Adipocyte (in vitro differentiated cells): Measurements from ENCODE around the gene PRPF6.

Experiments
- DNase-seq: peaks from one replicate; pipeline ENCODE4 v3.0.0-alpha.2; 2015; ENCODE audit warnings: low read depth
- H3K27me3 ChIP-seq: replicated peaks from 2 replicates; pipeline ENCODE4 v1.7.0; 2013; ENCODE audit warnings: mild to moderate bottlenecking, low read length, moderate library complexity; ENCODE audit not compliant: control insufficient read depth, insufficient read depth
- H3K36me3 ChIP-seq: 2 replicates; pipeline ENCODE4 v1.7.0; 2013; ENCODE audit warnings: low read length, mild to moderate bottlenecking, moderate library complexity; ENCODE audit not compliant: control insufficient read depth, insufficient read depth, severe bottlenecking
- H3K4me1 ChIP-seq: 2 replicates; pipeline ENCODE4 v1.7.0; 2013; ENCODE audit warnings: mild to moderate bottlenecking, low read length, moderate library complexity; ENCODE audit not compliant: control insufficient read depth, insufficient read depth
- H3K4me3 ChIP-seq: 2 replicates; pipeline ENCODE4 v1.7.0; 2013; ENCODE audit warnings: mild to moderate bottlenecking, low read length, moderate library complexity
- H3K9ac ChIP-seq: 2 replicates; pipeline ENCODE4 v1.7.0; 2013; ENCODE audit warnings: mild to moderate bottlenecking, low read length, moderate library complexity
- H3K9me3 ChIP-seq: 2 replicates; pipeline ENCODE4 v1.7.0; 2013; ENCODE audit warnings: mild to moderate bottlenecking, low read length, moderate library complexity; ENCODE audit not compliant: control insufficient read depth

Gene PRPF6

GRCh38 chr20:63950701-63951397 is 30.1 kb upstream of the PRPF6 start:
- Histone ChIP-seq H3K9ac (peak overlapping the region; percentile 40), H3K4me3 (no peak overlapping the region), H3K27me3 (no peaks in the 10 kb centered on the region), H3K36me3 (peaks cover 4% of the 10 kb centered on the region), H3K4me1 (peaks cover 51% of the 10 kb centered on the region), H3K9me3 (no peaks in the 10 kb centered on the region)
- no peak for DNase-seq

DNA sequence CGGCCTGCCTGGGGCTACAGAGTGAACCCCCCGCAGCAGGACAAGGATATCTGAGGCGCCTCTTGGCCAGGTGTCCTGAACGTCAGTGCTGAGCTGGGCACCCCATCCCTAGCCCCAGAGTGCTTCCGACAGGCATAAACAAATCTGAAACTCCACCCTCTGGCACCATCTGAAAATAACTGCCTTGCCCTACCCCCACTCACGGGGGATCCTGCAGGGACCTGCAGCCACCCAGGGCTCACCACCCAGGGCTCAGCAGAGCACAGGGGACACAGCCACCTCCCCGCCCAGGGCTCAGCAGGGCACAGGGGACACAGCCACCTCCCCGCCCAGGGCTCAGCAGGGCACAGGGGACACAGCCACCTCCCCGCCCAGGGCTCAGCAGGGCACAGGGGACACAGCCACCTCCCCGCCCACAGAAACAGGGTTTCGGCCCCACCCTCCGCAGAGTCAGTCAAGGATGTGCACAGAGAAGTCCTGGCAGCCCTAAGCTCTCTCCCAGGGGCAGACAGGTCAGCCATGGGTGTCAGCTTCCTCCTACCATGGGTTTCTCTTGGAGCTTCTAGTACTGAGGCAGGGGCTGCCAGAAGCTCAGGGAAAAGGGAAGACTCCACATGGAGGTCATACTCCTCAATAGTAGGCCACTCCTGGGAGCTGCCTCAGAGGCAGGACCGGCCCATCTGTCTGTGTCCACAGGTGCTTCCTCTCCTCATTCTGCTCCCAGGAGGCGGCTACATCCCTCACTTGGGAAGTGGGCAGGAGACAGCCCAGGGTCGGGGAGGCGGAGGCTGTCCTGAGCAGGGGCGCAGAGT is 29.3 kb upstream of the PRPF6 start:
- H3K9me3 ChIP-seq: no peaks in the 10 kb centered on the region
- no peak for DNase-seq
- no peak overlapping the region for H3K4me3 ChIP-seq
- no peaks in the 10 kb centered on the region for H3K36me3 ChIP-seq
- H3K9ac ChIP-seq: peak overlapping the region; percentile 22
- H3K4me1 ChIP-seq: peaks cover 51% of the 10 kb centered on the region
- no peaks in the 10 kb centered on the region for H3K27me3 ChIP-seq

GRCh38 chr20:63952210-63952535 is 28.8 kb upstream of the PRPF6 start:
- Histone ChIP-seq H3K36me3 (no peaks in the 10 kb centered on the region), H3K4me1 (peaks cover 56% of the 10 kb centered on the region), H3K9me3 (no peaks in the 10 kb centered on the region), H3K9ac (no peak overlapping the region), H3K27me3 (no peaks in the 10 kb centered on the region), H3K4me3 (no peak overlapping the region)
- DNase-seq: no peak

- Histone ChIP-seq H3K9ac (no peak overlapping the region), H3K4me3 (no peak overlapping the region), H3K9me3 (no peaks in the 10 kb centered on the region), H3K27me3 (no peaks in the 10 kb centered on the region), H3K4me1 (peaks cover 61% of the 10 kb centered on the region), H3K36me3 (no peaks in the 10 kb centered on the region)
- DNase-seq: no peak
These were observed 28.2 kb upstream of the PRPF6 start for GRCh38 chr20:63952769-63953168.

DNA sequence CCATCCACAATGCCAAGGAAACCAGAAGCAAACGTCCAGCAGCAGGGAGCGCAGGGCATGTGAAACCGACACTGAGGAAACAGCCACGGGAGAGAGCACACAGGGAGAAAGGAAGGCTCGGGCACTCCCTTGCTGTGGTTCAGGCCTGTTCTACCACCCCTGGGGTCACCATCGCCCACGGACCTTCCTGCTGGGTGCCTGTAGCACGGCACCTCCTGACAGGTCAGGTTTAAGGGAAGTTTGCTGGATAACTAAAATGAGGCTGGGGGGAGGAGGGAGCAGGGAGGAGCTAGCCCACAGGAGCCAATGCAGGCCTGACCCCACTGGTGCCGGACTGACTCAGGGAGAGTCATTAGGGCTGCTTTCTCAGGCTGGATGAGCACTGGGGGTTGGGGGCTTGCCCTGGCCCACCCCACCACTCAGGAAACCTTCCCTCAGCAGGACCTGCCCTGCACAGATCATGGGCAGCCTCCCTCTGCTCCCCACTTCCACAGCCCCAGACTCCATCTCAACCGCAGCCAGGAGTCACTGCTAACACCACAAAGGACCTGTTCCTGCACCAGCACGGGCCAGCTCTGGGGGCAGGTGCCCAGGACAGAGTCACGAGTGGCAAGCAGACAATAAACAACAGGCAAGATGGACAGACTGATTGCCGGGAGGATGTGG is 27.0 kb upstream of the PRPF6 start:
- Histone ChIP-seq H3K36me3 (peaks cover 1% of the 10 kb centered on the region), H3K9me3 (no peaks in the 10 kb centered on the region), H3K27me3 (no peaks in the 10 kb centered on the region), H3K4me1 (peaks cover 63% of the 10 kb centered on the region), H3K9ac (peak overlapping the region; percentile 99), H3K4me3 (peak overlapping the region; percentile 93)
- DNase-seq: no peak

GRCh38 chr20:63955281-63955826 is 25.6 kb upstream of the PRPF6 start:
- H3K9ac ChIP-seq: peak overlapping the region; percentile 99
- DNase-seq: peak; percentile 71
- no peaks in the 10 kb centered on the region for H3K9me3 ChIP-seq
- H3K27me3 ChIP-seq: no peaks in the 10 kb centered on the region
- H3K36me3 ChIP-seq: peaks cover 13% of the 10 kb centered on the region
- H3K4me3 ChIP-seq: peak overlapping the region; percentile 93
- H3K4me1 ChIP-seq: peaks cover 49% of the 10 kb centered on the region

GRCh38 chr20:63955827-63956663 is 24.9 kb upstream of the PRPF6 start, which contains the start of gene UCKL1:
UCKL1 (minus strand) TSS chr20:63956416; CDS start chr20:63956372, 44 bp downstream.
- H3K4me1 ChIP-seq: peaks cover 42% of the 10 kb centered on the region
- peak within 1 kb of the TSS; percentile 93 for H3K4me3 ChIP-seq
- no peaks in the 10 kb centered on the region for H3K27me3 ChIP-seq
- DNase-seq: peak; percentile 95
- no peaks in the 10 kb centered on the region for H3K9me3 ChIP-seq
- H3K36me3 ChIP-seq: peaks cover 15% of the 10 kb centered on the region
- H3K9ac ChIP-seq: peak within 1 kb of the TSS; percentile 99

GRCh38 chr20:63956664-63957003 is 24.3 kb upstream of the PRPF6 start:
- H3K9me3 ChIP-seq: no peaks in the 10 kb centered on the region
- H3K27me3 ChIP-seq: no peaks in the 10 kb centered on the region
- peaks cover 38% of the 10 kb centered on the region for H3K4me1 ChIP-seq
- peak overlapping the region; percentile 85 for H3K4me3 ChIP-seq
- H3K36me3 ChIP-seq: peaks cover 21% of the 10 kb centered on the region
- DNase-seq: no peak
- peak overlapping the region; percentile 86 for H3K9ac ChIP-seq

DNA sequence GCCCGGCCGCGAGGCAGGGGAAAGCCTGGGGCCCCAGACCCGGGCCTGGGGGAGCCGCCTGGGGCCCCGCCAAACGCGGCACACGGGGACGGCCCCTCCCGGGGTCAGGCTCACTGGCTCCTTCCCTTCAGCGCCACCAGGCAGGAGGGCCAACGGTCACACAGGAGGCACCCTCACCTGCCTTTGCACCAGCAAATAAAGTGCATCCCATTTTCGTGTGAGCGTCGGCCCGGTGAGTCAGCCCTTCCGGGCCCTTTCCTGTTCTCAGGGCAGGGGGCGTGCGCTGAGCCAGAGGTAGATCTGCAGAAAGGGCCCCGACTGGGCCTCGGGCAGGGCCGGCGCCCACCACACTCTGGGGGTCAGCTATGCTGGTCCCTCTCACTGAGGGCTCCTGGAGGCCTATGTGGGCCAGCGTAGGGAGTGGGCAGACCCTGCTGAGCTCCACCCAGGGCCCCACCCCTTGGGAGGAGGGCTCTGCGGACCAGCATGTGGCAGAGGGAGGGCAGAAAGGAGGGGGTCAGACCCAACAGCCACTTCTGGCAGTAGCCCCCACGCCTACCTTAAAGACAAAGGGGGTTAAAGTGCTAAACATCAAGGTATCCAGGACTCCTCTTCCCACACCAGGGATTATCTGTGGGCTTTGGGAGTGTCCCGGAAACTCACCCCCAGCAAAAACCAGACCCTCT is 23.8 kb upstream of the PRPF6 start:
- Histone ChIP-seq H3K9ac (peak overlapping the region; percentile 86), H3K4me1 (peaks cover 38% of the 10 kb centered on the region), H3K27me3 (no peaks in the 10 kb centered on the region), H3K4me3 (peak overlapping the region; percentile 85), H3K36me3 (peaks cover 26% of the 10 kb centered on the region), H3K9me3 (no peaks in the 10 kb centered on the region)
- DNase-seq: peak; percentile 75

DNA sequence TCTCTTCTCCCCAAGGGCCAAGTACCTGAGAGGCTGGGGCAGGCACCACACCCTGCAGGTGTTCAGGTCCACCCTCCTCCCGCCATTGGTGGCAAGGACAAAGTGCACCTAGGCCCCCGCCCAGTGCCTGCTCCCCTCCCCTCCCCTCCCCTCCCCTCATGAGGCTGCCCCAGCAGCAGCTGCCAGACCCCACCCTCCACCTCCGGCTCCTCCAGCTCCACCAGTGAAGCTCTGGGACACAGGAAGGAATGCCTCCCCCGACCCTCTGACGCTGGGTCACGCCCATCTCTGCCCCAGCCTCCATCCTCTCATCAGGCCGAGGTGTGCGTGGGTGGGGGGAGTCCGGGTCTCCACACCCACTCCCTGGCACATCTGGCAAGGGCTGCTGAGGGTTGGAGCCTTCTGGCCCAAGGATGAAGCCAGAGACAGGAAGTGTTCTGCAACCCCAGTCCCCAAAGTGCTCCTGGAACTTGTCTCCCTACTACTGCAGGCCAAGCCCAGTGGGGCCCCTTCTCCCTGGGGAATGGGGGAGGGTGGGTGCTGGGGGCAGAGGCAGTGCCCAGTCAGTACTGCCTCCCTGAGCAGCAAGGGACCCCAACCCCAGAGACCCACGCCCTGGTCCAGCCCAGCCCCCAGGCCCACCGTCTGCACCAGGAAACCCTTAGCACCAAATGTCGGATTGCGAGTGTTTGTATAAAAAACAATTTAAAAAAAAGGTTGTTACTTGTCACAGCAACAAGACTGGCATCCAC is 23.1 kb upstream of the PRPF6 start:
- H3K9ac ChIP-seq: peak overlapping the region; percentile 86
- DNase-seq: no peak
- H3K27me3 ChIP-seq: no peaks in the 10 kb centered on the region
- no peaks in the 10 kb centered on the region for H3K9me3 ChIP-seq
- H3K4me1 ChIP-seq: peaks cover 38% of the 10 kb centered on the region
- H3K36me3 ChIP-seq: peaks cover 33% of the 10 kb centered on the region
- peak overlapping the region; percentile 85 for H3K4me3 ChIP-seq
